Measurements from ENCODE around the gene RGL2.

RGL2 gene

GRCh38 chr6:33299237-33299944 is 649 bp upstream of the RGL2 start:
- TF ChIP-seq CTCF (IDR thresholded peaks at IDR 0.05; ENCODE audit: low read depth, low read length), result peak; percentile 82
- in situ Hi-C loops (cut with HindIII; ENCODE audit: low sequenced_read_pairs), result no loop called here
- DNase-seq (ENCODE audit: low read depth, low spot score), result peak; percentile 94
- peak overlapping the region; percentile 85 for H3K4me3 ChIP-seq (ENCODE audit: low read depth, low read length)

- peak; percentile 73 for DNase-seq (ENCODE audit: low read depth, low spot score)
- in situ Hi-C loops (cut with HindIII; ENCODE audit: low sequenced_read_pairs), result no loop called here
- TF ChIP-seq CTCF (IDR thresholded peaks at IDR 0.05; ENCODE audit: low read depth, low read length), result peak; percentile 15
- peak overlapping the region; percentile 85 for H3K4me3 ChIP-seq (ENCODE audit: low read depth, low read length)
Measured at GRCh38 chr6:33297956-33298772, 578 bp downstream of the RGL2 start.

- no peak for TF ChIP-seq CTCF (IDR thresholded peaks at IDR 0.05; ENCODE audit: low read depth, low read length)
- H3K4me3 ChIP-seq (ENCODE audit: low read depth, low read length), result peak overlapping the region; percentile 85
- in situ Hi-C loops (cut with HindIII; ENCODE audit: low sequenced_read_pairs), result no loop called here
- no peak for DNase-seq (ENCODE audit: low read depth, low spot score)
Measured at GRCh38 chr6:33297406-33297955, 1.3 kb downstream of the RGL2 start.

GRCh38 chr6:33296797-33297405 is 1.8 kb downstream of the RGL2 start:
- TF ChIP-seq CTCF (IDR thresholded peaks at IDR 0.05; ENCODE audit: low read depth, low read length), result no peak
- DNase-seq (ENCODE audit: low read depth, low spot score), result no peak
- H3K4me3 ChIP-seq (ENCODE audit: low read depth, low read length), result peak overlapping the region; percentile 85
- in situ Hi-C loops (cut with HindIII; ENCODE audit: low sequenced_read_pairs), result no loop called here

- H3K4me3 ChIP-seq (ENCODE audit: low read depth, low read length), result no peak overlapping the region
- in situ Hi-C loops (cut with HindIII; ENCODE audit: low sequenced_read_pairs), result no loop called here
- no peak for TF ChIP-seq CTCF (IDR thresholded peaks at IDR 0.05; ENCODE audit: low read depth, low read length)
- DNase-seq (ENCODE audit: low read depth, low spot score), result no peak
Measured at GRCh38 chr6:33295621-33296369, 2.9 kb downstream of the RGL2 start.
